ENCODE results near the gene BCL2.

DNA sequence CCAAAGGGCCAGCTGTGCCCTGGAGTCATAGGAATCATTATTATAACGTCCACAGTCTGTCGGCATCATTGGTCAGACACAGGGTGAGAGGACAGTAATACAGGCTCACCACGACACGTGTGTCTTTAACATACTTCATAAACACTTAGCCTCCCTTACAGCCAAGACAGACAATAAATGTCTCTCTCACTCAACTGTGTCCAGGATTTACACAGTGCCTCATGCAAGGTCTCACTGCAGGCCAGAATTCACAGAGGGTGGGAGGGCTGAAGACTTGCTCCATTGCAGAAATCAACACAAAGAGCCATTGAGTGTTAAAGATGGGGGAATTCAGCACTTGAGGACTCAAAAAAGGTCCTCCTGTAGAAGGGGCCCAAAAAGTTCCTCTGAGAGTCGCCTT is 210.5 kb downstream of the BCL2 start:
- TF ChIP-seq CTCF (conservative IDR thresholded peaks at IDR 0.05; ENCODE audit: low read depth, low read length) = no peak
- no peak for TF ChIP-seq EZH2phosphoT487 (IDR thresholded peaks at IDR 0.05; ENCODE audit: borderline replicate concordance, low read length)
- no peak for TF ChIP-seq EZH2 (IDR thresholded peaks at IDR 0.05; ENCODE audit: low read length, unreplicated experiment)
